LNCaP clone FGC (cell line): ENCODE results near the gene ATP6V1B1.

Experiments used
- DNase-seq: peaks from one replicate; pipeline ENCODE4 v3.0.0-alpha.2; 2011; ENCODE audit warnings: low read depth
- H3K4me3 ChIP-seq: 2 replicates; pipeline ENCODE4 v1.5.1; 2011; ENCODE audit warnings: mild to moderate bottlenecking, low read depth, low read length, control low read depth
- TF ChIP-seq, protein P1 (sequence below): IDR thresholded peaks from 2 replicates; pipeline ENCODE4 v1.5.1; 2012; ENCODE audit warnings: mild to moderate bottlenecking; ENCODE audit not compliant: control insufficient read depth, insufficient read depth; ENCODE audit errors: extremely low read depth

The ATP6V1B1 gene

DNA sequence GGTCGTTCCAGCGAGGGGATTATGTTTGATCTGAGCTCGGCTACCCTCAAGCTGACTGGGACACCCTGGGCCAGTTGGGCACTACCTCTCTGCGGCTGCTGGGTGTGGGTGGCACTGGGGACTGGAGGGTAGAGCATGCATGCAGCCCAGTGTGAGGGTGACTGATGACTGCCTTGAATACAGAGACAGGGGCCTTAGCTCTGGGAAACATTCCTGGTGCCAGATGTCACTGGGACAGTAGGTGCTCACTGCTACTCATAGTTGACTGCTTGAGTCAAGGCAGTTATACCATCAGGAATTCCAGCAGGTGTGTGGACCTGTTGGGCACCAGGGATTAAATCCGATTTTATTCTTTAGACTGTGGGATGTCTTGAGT lies 33.6 kb upstream of the ATP6V1B1 start:
- TF ChIP-seq, protein P1, sequence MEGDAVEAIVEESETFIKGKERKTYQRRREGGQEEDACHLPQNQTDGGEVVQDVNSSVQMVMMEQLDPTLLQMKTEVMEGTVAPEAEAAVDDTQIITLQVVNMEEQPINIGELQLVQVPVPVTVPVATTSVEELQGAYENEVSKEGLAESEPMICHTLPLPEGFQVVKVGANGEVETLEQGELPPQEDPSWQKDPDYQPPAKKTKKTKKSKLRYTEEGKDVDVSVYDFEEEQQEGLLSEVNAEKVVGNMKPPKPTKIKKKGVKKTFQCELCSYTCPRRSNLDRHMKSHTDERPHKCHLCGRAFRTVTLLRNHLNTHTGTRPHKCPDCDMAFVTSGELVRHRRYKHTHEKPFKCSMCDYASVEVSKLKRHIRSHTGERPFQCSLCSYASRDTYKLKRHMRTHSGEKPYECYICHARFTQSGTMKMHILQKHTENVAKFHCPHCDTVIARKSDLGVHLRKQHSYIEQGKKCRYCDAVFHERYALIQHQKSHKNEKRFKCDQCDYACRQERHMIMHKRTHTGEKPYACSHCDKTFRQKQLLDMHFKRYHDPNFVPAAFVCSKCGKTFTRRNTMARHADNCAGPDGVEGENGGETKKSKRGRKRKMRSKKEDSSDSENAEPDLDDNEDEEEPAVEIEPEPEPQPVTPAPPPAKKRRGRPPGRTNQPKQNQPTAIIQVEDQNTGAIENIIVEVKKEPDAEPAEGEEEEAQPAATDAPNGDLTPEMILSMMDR: no peak
- no peak overlapping the region for H3K4me3 ChIP-seq
- no peak for DNase-seq

- H3K4me3 ChIP-seq: no peak overlapping the region
- TF ChIP-seq, protein P1: no peak
- no peak for DNase-seq
Measured at GRCh38 chr2:70902579-70902978, 33.1 kb upstream of the ATP6V1B1 start.

- TF ChIP-seq, protein P1: no peak
- no peak for DNase-seq
- no peak overlapping the region for H3K4me3 ChIP-seq
Measured at GRCh38 chr2:70903171-70903570, 32.5 kb upstream of the ATP6V1B1 start.

DNA sequence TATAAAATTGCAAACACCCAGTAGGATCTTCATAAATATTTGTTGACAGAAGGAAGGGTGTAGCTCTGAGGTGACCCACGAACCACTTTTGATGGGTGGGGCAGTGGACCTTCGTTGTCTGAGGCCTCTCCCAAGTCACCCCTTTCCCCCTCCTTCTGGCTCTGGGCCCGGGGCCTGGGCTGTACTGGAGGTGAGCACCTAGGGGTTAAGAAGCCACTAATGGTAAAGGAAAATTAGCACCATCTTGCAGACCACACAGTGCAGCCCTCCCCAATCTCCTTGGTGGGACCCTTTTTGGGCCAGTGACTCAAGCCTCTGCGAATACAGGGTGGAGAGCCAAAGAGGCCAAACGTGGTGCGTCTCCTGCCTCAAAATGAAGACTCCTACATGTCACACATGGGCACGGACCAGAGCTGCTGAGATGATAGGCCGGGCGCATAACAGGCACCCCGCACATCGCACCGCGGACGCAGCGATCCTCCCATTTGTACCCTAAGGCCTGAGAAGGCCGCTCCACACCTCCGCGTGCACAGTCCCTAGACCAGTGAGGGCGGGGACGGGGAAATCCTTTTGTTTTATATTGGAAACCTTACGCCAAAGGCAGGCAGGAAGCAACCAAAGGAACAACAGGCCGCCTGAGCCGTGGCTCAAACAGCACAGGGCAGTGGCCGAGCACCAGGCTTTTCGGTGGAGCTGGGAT lies 31.9 kb upstream of the ATP6V1B1 start:
- TF ChIP-seq, protein P1: no peak

DNA sequence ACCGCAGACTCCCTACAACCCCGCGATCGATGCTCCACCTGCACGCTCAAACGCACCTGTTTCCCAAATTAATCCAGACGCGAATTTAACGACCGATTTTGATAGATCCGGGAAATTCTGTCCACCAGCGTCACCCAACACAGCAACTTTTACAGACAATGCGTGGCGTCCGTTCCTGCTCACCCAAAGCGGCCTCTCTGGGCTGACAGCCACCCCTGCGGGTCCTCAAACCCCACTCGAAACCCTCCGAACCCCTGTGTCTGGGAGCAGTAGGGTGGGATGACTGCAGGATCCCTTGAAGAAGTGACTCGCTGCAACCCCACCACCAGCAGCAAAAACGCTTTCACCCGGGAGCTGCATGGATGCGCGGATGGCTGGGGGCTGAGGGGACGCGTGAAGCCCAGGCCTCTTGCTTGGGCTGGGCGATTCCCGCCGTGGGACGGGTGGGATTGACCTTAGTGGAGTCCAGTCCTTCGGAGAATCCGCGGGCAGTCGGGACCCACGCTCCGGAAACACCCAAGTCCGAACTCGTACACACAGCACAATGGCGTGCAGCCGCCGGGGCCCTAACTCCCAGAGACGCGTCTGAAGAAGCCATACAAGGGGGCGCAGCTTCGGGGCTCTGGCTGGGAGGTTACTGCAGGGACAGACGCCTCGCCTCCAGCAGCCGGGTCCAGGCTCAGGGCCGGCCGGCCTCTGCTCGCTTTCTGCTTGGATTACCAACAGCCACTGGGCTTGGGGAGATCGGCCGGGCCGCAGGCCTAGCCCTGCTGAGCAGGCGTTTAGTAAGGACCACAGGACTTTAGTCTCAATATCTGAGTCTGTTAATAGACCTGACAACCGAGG lies 31.1 kb upstream of the ATP6V1B1 start:
- TF ChIP-seq, protein P1: no peak
- DNase-seq: no peak
- H3K4me3 ChIP-seq: no peak overlapping the region

More for the DNA sequence above, 31.9 kb upstream of the ATP6V1B1 start:
- DNase-seq: no peak
- no peak overlapping the region for H3K4me3 ChIP-seq

GRCh38 chr2:70905443-70906421 lies 30.0 kb upstream of the ATP6V1B1 start:
- H3K4me3 ChIP-seq: no peak overlapping the region
- no peak for DNase-seq
- TF ChIP-seq, protein P1: no peak
